ENCODE data around the gene NCOA5. TPM values are rescaled to one million over a fixed set of nuclear protein-coding genes. Genes with fewer than 3 reads are reported as not detected.

NCOA5 gene
- total and polyA plus RNA-seq, 10 of the 15 experiments (the other 5 are each of a cell fraction or from before 2014, with no cell fraction given) = 7.7 to 38.1 (median 30.1) TPM

- TF ChIP-seq ZNF687 (IDR thresholded peaks at IDR 0.05) (peak; percentile 30; the same call in 1 of the 2 replicates), CREB1 (IDR thresholded peaks at IDR 0.05; ENCODE audit: low read depth) (peak; percentile 75), FOXM1 (IDR thresholded peaks at IDR 0.05; ENCODE audit: low read depth, low read length) (peak; percentile 58; the same call in 1 of the 2 replicates), E2F4 (IDR thresholded peaks at IDR 0.05; ENCODE audit: low read depth, low read length) (no peak), RUNX3 (IDR thresholded peaks at IDR 0.05; ENCODE audit: low read length) (peak; percentile 57), MYB (IDR thresholded peaks at IDR 0.05; ENCODE audit: borderline replicate concordance, low read depth, low read length) (no peak), NR2C2 (IDR thresholded peaks at IDR 0.05; ENCODE audit: borderline replicate concordance, control insufficient read depth, insufficient read length, low read depth) (no peak), CREM (IDR thresholded peaks at IDR 0.05; ENCODE audit: low read depth) (peak; percentile 56; the same call in 1 of the 2 replicates), SIN3A (IDR thresholded peaks at IDR 0.05; ENCODE audit: low read depth, low read length) (no peak), RB1 (IDR thresholded peaks at IDR 0.05; ENCODE audit: borderline replicate concordance) (no peak), SMC3 (IDR thresholded peaks at IDR 0.05; ENCODE audit: borderline replicate concordance, low read length) (peak; percentile 43; the same call in 1 of the 2 replicates), PKNOX1 (IDR thresholded peaks at IDR 0.05) (no peak; the same call in 1 of the 2 replicates), HCFC1 (IDR thresholded peaks at IDR 0.05; ENCODE audit: low read length) (no peak), CTCF (IDR thresholded peaks at IDR 0.05 in 2 of 3, conservative IDR thresholded peaks at IDR 0.05 in 1 of 3; ENCODE audit: control insufficient read depth in 2 of 3, extremely low read depth in 1 of 3, insufficient read depth in 1 of 3, low read depth in 3 of 3, low read length in 3 of 3) (peak; percentile 20 to 54 (median 25); a peak in 3 of 6 replicates), CBFB (IDR thresholded peaks at IDR 0.05; ENCODE audit: low read depth) (0 out of 2 replicates have a peak, but pooled peaks have one; percentile 33), ZBTB11 (CRISPR knock-in tag; IDR thresholded peaks at IDR 0.05) (no peak), JUNB (IDR thresholded peaks at IDR 0.05) (peak; percentile 87), MYC (IDR thresholded peaks at IDR 0.05; ENCODE audit: insufficient read depth, insufficient read length, insufficient replicate concordance, low read length, severe bottlenecking) (no peak), TAF1 (IDR thresholded peaks at IDR 0.05; ENCODE audit: borderline replicate concordance, low read depth, low read length) (no peak; the same call in 1 of the 2 replicates)
These were observed 18.7 kb upstream of the NCOA5 start (continued) for GRCh38 chr20:46108435-46108841.

Data from GM12878 (cell line).